ENCODE results near the gene PLA2G10.

- TF ChIP-seq CTCF (IDR thresholded peaks at IDR 0.05) (no peak), POLR2A (IDR thresholded peaks at IDR 0.05) (no peak), EP300 (IDR thresholded peaks at IDR 0.05) (no peak), POLR2AphosphoS5 (IDR thresholded peaks at IDR 0.05) (no peak)
Measured at GRCh38 chr16:14635395-14636165, 58.5 kb downstream of the PLA2G10 start.
